DOHH2 (cell line): ENCODE measurements around the gene C2CD5.

Experiments used
- H3F3A ChIP-seq: fragments of 200-600 bp; sonication (generic), shearing (Covaris generic); 2 replicates; pipeline ENCODE4 v1.6.0; 2016; ENCODE audit warnings: antibody characterized with exemption, mild to moderate bottlenecking; ENCODE audit not compliant: control insufficient read depth, insufficient read depth
- H3K27ac ChIP-seq: fragments of 200-600 bp; sonication (generic); 2 replicates; pipeline ENCODE4 v1.5.1; 2014; ENCODE audit warnings: low read depth, mild to moderate bottlenecking, low read length, moderate library complexity
- H3K27me3 ChIP-seq: fragments of 200-600 bp; sonication (generic); 2 replicates; pipeline ENCODE4 v1.6.1; 2014; ENCODE audit warnings: mild to moderate bottlenecking, low read length, mixed read lengths; ENCODE audit not compliant: control insufficient read depth
- H3K36me3 ChIP-seq: fragments of 200-600 bp; sonication (generic); 2 replicates; pipeline ENCODE4 v1.6.1; 2014; ENCODE audit warnings: mild to moderate bottlenecking, low read length, moderate library complexity, mixed read lengths; ENCODE audit not compliant: control insufficient read depth
- H3K4me1 ChIP-seq: fragments of 200-600 bp; sonication (generic); 2 replicates; pipeline ENCODE4 v1.6.1; 2014; ENCODE audit warnings: mild to moderate bottlenecking, low read length, mixed read lengths; ENCODE audit not compliant: control insufficient read depth
- H3K4me2 ChIP-seq: fragments of 200-600 bp; sonication (generic); 2 replicates; pipeline ENCODE4 v1.6.0; 2014; ENCODE audit warnings: mild to moderate bottlenecking, low read length, moderate library complexity
- H3K4me3 ChIP-seq: fragments of 200-600 bp; sonication (generic); 2 replicates; pipeline ENCODE4 v1.5.1; 2014; ENCODE audit warnings: mild to moderate bottlenecking, low read length, mixed read lengths
- H3K79me2 ChIP-seq: fragments of 200-600 bp; sonication (generic); 2 replicates; pipeline ENCODE4 v1.6.1; 2014; ENCODE audit warnings: mild to moderate bottlenecking, low read length, mixed read lengths; ENCODE audit not compliant: control insufficient read depth
- H3K9me2 ChIP-seq: fragments of 200-600 bp; sonication (generic); replicated peaks from 2 replicates; pipeline ENCODE4 v1.6.1; 2014; ENCODE audit warnings: mild to moderate bottlenecking, low read length, mixed read lengths; ENCODE audit not compliant: control insufficient read depth
- H3K9me3 ChIP-seq: fragments of 200-600 bp; sonication (generic); 2 replicates; pipeline ENCODE4 v1.6.1; 2014; ENCODE audit warnings: antibody characterized with exemption, low read length, mixed read lengths; ENCODE audit not compliant: control insufficient read depth, insufficient read depth
- H4K20me1 ChIP-seq: fragments of 200-600 bp; sonication (generic); 2 replicates; pipeline ENCODE4 v1.6.0; 2014; ENCODE audit warnings: low read depth, mild to moderate bottlenecking, antibody characterized with exemption, low read length, moderate library complexity; ENCODE audit not compliant: control insufficient read depth, insufficient read depth
- CTCF ChIP-seq: fragments of 200-600 bp; sonication (generic); IDR thresholded peaks from one replicate; pipeline ENCODE4 v1.5.1; 2014; ENCODE audit warnings: antibody characterized with exemption, mild to moderate bottlenecking, low read depth, low read length; ENCODE audit not compliant: poor library complexity, severe bottlenecking
- EZH2phosphoT487 ChIP-seq: fragments of 200-600 bp; sonication (generic); IDR thresholded peaks from 2 replicates; pipeline ENCODE4 v1.6.1; 2017; ENCODE audit warnings: borderline replicate concordance, mild to moderate bottlenecking, antibody characterized with exemption, low read length, moderate library complexity, mixed read lengths

The C2CD5 gene

GRCh38 chr12:22544038-22544979 lies at the start of gene C2CD5:
C2CD5 (minus strand) TSS chr12:22544542; CDS start chr12:22544150, 392 bp downstream.
- Histone ChIP-seq H3K4me1 (peaks cover 21% of the 10 kb centered on the region), H4K20me1 (no peaks in the 10 kb centered on the region), H3K36me3 (peaks cover 12% of the 10 kb centered on the region), H3K4me2 (peak within 1 kb of the TSS; percentile 97), H3K9me2 (no peaks in the 10 kb centered on the region), H3F3A (no peaks in the 10 kb centered on the region; the same call in 1 of the 2 replicates), H3K79me2 (peaks cover 28% of the 10 kb centered on the region), H3K4me3 (peak within 1 kb of the TSS; percentile 99), H3K27ac (peak within 1 kb of the TSS; percentile 74), H3K9me3 (no peaks in the 10 kb centered on the region), H3K27me3 (no peaks in the 10 kb centered on the region)
- TF ChIP-seq CTCF: peak; percentile 36
- TF ChIP-seq EZH2phosphoT487: no peak

GRCh38 chr12:22593864-22594263 lies 49.5 kb upstream of the C2CD5 start:
- Histone ChIP-seq H4K20me1 (no peaks in the 10 kb centered on the region), H3K27ac (no peak overlapping the region), H3K9me3 (no peaks in the 10 kb centered on the region), H3K79me2 (no peaks in the 10 kb centered on the region), H3K36me3 (no peaks in the 10 kb centered on the region), H3K4me1 (no peaks in the 10 kb centered on the region), H3K4me2 (no peak overlapping the region), H3F3A (no peaks in the 10 kb centered on the region), H3K9me2 (no peaks in the 10 kb centered on the region), H3K4me3 (no peak overlapping the region), H3K27me3 (peaks cover 4% of the 10 kb centered on the region; the same call in 1 of the 2 replicates)
- TF ChIP-seq CTCF (no peak), EZH2phosphoT487 (no peak)

GRCh38 chr12:22588817-22589216 lies 44.5 kb upstream of the C2CD5 start:
- no peaks in the 10 kb centered on the region for H3F3A ChIP-seq
- no peaks in the 10 kb centered on the region for H3K27me3 ChIP-seq
- no peaks in the 10 kb centered on the region for H4K20me1 ChIP-seq
- no peaks in the 10 kb centered on the region for H3K4me1 ChIP-seq
- H3K79me2 ChIP-seq: no peaks in the 10 kb centered on the region
- no peak for TF ChIP-seq CTCF
- no peak for TF ChIP-seq EZH2phosphoT487
- H3K27ac ChIP-seq: no peak overlapping the region
- no peak overlapping the region for H3K4me2 ChIP-seq
- H3K9me2 ChIP-seq: no peaks in the 10 kb centered on the region
- no peaks in the 10 kb centered on the region for H3K36me3 ChIP-seq
- no peak overlapping the region for H3K4me3 ChIP-seq
- no peaks in the 10 kb centered on the region for H3K9me3 ChIP-seq
